Kasumi-1 (cell line): ENCODE data around the gene NOP9.

Experiments
- DNase-seq, 2 experiments: peaks; one replicate each; lab custom pipeline; 2025; lab: John Stamatoyannopoulos, UW

Gene NOP9

GRCh38 chr14:24263848-24264247 is 35.8 kb upstream of the NOP9 start:
- no peak for DNase-seq

DNA sequence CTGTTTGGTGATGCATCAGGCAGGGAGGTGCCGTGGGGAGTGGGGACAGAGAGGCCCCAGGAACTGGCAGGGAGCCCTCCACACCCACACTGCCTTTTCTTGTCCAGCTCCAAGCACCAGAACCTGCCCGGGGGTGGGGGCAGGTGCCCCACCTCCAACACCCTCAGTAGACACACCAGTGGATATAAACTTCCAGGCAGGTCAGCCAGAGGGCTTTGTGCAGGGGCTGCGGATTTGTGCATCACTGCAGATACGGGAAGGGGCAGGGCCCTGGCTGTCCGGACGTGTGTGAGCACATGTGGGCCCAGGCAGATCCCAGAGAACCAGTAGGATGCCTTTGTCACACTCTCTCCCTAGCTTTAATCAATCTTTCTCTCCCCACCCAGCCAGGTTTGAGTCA is 35.4 kb upstream of the NOP9 start:
- no peak for DNase-seq

DNA sequence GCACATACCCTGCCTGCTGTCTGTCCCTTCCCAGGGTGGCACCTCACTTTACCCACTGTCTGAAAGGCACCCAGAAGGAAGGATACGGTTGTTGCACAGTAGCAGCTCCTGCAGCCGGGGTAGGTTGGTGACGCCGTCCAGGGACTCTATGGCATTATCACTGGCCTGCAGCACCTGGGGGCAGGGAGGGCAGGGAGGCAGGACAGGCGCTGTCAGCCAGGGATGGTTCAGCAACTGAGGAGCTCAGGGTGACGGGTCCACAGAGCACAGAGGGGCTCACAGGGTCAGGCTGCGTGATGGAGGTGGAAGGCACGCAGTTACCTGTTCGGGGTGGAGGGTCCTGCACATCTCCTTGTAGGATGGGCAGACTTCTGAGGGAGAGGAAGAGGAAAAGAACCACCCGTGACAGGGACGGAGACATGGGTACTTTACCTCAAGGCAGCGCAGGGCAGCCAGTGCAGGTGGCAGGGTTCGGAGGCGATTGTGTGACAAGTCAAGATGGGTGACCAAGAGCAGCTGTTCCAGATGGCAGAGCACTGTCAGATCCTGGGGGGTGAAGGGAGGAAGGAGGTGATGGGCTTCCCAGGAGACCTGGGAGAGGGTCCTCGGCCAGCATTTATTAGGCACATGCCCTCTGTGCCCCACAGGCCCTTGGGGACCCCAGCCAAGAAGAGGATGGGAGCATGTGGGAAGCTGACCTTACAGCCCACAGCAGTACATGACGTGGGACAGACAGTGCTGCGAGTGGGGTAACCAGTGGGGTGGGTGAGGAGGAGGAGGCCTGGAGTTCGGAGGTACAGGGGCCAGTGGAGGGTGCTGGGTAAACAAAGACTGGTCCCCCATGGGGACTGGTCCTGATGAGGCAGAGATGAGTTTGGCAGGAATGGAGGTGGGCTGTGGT is 33.1 kb upstream of the NOP9 start:
- DNase-seq = no peak

GRCh38 chr14:24267516-24267915 is 32.1 kb upstream of the NOP9 start:
- no peak for DNase-seq

DNA sequence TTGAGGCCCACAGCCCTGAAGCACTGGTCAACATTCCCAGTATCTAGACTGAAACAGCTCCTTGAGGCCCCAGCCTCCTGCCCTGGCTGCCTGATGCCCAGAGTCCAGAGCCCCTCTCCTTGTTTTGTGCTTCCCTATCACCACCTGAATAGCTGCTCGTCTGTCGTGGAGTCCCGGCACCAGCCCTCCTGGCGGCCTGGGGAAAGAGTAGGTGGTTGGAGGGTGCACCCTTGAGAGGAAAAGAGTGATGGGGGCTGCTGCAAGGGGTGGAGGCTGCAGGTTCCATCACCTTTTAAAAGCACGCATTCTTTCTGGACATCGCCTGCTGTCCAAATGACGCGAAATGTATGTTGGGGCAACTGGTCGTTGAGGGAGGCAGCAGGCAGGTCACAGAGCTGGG is 31.4 kb upstream of the NOP9 start:
- no peak for DNase-seq

DNA sequence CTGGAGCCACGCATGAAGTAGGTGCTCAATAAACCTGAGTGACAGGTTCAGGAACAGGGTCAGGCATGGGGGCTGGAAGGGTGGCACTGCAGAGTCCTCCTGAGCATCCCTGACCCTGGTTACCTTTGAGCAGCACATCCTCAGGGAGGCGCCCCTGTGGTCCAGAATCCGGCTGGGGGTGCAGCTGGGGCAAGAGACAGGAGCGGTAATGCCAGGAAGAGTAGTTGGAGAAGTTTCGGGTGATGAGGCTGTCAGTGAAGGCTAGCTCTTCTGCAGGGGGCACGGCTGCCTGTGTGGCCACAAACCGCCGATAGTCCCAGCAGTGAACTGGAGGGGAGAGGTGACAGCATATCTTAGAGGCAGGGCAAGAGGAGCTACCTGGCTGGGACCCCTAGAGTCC is 30.3 kb upstream of the NOP9 start:
- DNase-seq = no peak

GRCh38 chr14:24269910-24270536 is 29.6 kb upstream of the NOP9 start:
- DNase-seq = no peak

DNA sequence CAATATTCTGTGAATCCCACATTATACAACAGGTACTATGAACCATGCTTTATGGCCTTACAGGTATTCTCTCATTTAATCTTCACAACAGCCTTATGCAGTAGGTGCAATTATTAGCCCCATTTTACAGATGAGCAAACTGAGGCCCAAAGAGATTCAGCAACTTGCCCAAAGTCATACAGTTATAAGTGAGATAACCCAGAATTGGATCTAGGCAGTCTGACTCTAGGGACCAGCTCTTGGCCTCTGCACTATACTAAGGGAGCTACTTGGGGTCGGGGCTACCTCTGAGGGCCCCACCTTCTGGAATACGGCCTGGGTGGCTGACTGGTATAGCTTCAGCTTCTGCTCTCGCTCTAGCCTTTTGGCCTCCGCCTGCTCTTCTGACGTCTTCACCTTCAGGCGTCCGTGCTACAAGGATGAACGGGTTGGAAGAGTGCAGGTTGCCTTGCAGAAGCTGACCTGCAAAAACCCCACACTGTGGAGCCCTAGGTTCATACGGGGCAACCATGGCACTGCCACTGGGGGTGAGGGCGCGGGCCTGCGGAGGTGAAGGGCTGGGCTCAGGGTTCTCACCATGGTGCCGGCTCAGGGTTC is 29.0 kb upstream of the NOP9 start:
- DNase-seq = peak in 1 of 2 experiments; percentile 41

DNA sequence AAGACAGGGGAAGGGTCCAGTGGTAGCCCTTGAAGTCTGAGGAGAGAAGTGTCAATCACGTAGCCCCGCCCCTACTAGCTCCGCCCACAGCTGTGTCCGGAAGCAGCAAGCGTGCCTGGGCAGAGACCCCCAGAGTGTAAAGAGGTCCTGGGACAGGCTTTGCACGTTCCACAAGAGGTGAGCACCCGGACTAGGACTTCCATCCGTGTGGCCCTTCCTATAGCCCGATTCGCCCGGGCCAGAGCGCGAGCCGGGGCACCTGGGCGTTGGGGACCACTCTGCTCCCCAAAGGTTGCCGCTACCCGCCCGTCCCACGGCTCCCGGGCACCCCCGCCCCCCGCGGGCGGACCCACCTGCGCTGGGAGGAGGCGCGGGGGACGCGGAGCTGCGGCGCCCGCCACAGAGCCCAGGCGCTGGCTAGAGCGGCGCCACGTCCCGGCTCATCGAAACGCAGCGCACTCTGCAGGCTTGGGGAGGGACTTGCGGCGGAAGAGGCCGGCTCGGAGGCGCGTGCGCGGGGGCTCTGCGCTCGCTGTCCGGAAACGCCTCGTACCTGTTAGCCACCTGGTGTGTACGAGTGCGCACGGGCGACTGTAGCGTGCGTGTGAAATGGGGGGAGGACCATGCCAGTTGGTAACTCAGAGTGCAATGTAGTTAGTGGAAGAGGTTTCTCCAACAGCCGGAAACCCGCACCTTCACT is 28.4 kb upstream of the NOP9 start, which contains the start of gene RABGGTA:
Gene RABGGTA (minus strand): TSS at position 464 of the 700 bp plus-strand sequence. CDS start 482 bp downstream, outside the sequence.
- peak; percentile 82 to 86 for DNase-seq

DNA sequence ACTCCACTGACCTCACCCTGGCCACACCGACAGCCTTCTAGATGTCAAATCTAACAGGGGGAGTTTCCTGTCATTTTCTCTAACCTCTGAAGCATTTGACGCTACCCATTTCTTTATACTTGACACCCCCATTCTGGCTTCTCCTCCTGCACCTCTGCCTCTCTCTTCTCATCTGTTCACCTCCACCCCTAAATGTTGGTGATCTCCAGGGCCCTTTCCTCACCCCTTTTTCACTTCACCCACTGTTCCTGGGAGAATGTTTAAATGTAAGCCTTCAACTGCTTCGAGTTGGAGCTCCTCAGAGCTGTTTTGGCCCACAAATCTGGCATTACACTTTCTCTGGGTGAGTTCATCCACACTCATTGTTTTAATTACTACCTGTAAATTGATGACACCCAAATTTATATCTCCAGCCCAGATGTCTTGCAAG is 27.8 kb upstream of the NOP9 start:
- DNase-seq = no peak

- no peak for DNase-seq
Measured at GRCh38 chr14:24272467-24272866, 27.2 kb upstream of the NOP9 start.

DNA sequence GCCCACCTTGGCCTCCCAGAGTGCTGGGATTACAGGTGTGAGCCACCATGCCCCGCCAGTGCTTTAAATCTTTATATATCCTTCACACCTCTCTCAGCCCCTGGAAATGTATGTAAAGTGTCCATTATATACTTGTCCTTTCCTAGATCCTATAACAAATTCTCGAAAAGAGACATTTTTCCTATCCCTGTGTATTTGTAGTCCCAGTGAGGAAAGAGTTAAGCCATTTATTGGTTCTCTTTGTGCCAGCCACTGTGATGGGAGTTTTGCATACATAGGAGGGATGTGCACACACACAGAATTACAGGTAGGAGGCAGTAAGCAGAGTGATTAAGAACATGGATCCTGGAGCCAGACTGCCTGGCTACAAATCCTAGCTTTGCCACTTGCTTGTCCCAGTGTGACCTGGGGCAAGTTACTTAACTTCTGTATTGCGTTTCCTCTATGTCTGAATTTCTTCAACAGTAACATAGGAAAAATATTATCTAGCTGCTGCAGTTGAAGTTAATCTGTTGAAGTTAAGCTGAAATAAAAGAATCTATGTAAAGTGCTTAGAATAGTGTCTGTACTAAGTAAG is 26.1 kb upstream of the NOP9 start:
- peak in 1 of 2 experiments; percentile 7 for DNase-seq

- peak in 1 of 2 experiments; percentile 9 for DNase-seq
Measured at GRCh38 chr14:24274101-24274543, 25.5 kb upstream of the NOP9 start.

- no peak for DNase-seq
Measured at GRCh38 chr14:24277071-24277470, 22.6 kb upstream of the NOP9 start.

- DNase-seq = peak; percentile 75 to 77
Measured at GRCh38 chr14:24277606-24278321, 21.9 kb upstream of the NOP9 start.

DNA sequence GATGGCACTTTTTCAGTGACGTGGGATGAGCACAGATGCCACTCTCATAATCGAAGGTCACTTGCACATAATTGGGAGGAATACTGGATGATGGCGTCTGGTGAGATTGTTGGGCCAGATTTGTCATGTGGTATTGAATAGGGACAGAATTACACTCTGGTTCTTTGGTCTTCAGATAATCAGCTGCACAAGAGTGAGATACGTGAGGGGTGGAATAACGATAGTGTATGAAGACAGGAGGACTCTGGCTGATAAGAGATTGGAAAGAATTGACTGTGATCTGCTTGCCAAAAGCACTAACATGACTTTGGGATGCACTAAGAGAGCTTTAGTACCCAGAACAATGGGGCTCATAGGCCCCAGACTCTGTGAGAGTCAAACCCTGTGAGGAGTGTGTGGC is 21.2 kb upstream of the NOP9 start:
- DNase-seq = no peak

DNA sequence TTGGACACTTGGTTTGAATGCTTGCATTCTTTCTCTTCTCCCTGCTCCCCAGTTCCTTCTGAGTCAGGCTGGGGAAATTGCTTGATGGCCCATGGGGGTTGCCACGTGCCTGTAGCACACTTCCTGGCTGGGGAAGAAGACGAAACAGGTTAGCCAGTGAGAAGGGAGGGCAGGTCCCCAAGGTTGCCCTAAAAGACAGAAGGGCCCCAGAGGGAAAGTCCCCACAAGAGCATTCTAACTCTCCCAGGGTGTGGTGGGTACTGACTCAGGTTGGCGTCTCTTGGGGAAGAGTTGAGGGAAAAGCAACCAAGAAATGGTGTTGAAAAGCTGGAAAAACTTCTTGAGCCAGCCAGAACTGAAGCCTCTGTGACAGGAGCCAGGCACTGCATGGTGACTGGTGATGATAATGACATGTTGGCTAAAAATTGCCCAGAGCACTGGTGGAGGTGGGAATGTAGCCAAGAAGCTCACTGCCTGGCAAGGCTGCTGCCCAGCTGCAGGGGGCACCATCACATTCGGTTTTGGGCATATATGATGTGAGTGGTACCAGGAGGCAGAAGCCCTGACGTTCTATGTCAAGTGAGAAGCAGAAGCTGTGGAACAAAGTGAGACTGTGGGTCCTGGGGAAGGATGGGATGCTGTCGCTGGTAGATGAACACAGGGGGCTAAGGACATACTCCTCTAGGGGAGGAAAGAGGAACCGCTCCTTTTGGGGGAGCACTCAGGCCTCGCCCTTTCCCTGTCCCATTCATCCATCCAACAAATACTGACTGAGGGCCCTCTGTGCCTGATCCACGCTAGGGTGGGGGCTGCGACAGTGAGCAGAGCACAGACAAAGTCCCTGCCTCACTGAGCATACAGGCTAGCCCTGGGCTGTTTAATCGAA is 20.1 kb upstream of the NOP9 start:
- no peak for DNase-seq

DNA sequence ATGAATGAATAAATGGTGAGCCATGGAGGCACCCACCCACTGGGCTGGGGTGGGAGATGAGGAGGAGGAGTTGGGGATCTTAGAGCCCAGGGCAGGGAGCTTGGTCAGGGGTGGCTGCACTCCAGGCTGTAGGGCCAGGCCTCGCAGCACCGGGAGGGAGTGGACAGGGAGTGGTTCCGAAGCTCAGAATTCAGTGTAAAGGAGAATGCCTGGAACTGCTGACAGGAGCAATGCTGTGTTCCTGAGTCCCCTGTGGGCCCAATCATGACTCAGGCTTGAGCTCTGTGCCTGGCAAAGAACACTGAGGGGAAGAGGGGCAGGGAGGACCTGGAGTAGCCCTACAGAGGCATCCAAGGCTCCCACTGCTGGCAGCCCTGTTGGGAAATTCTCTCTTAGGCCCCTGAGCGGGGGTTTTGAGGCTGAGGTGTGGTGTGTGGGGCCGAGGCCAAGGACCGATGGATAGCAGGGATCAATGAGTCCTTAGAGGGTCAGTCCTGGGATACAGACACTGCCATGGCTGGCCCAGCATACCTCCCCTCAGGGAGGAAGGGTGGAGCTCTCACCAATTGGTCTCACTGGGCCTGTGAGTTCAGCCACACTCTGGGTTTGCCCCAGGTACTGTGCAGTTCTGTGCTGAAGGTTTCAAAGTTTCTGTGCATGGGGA is 18.7 kb upstream of the NOP9 start:
- DNase-seq = no peak

GRCh38 chr14:24281636-24282035 is 18.0 kb upstream of the NOP9 start:
- DNase-seq = peak in 1 of 2 experiments; percentile 15

DNA sequence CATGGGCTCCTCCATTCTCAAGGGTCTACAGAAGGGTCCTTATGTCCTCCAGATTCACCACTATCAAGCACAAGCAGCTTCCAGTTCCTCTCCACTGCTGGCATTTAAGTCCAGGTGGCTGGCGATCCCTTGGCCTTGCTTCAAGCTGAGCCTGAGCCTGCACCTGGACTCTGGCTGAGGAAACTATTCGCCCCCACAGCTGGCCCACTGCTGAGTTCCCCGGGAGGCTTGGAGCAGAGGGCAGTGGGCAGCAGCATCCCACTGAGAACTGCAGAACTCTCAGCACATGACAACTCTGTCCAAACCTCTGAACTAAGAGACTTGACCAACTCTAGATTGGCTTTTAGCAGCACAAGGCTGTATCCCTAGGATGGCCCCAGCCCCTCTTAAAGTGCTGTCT is 16.9 kb upstream of the NOP9 start:
- no peak for DNase-seq
